Chondrocyte (in vitro differentiated cells): ENCODE results near the gene SLC13A3. TPM values are rescaled to one million over a fixed set of nuclear protein-coding genes. Genes with fewer than 3 reads are reported as not detected.

Experiments used
- DNase-seq: peaks from one replicate; pipeline ENCODE4 v3.0.0; 2021; ENCODE audit warnings: mixed read lengths, low spot score
- H3K27ac Mint-ChIP-seq: one replicate; pipeline ENCODE4 v1.8.0; 2021; ENCODE audit warnings: mild to moderate bottlenecking, moderate library complexity, mixed read lengths; ENCODE audit not compliant: unreplicated experiment
- H3K27me3 Mint-ChIP-seq: 2 replicates; pipeline ENCODE4 v1.8.0; 2021; ENCODE audit warnings: low read depth, mixed read lengths
- H3K36me3 Mint-ChIP-seq: 2 replicates; pipeline ENCODE4 v1.8.0; 2021; ENCODE audit warnings: low read depth, mixed read lengths
- H3K4me1 Mint-ChIP-seq: 2 replicates; pipeline ENCODE4 v1.8.0; 2021; ENCODE audit warnings: low read depth, mild to moderate bottlenecking, mixed read lengths
- H3K4me3 Mint-ChIP-seq: one replicate; pipeline ENCODE4 v1.8.0; 2021; ENCODE audit warnings: mild to moderate bottlenecking, moderate library complexity, mixed read lengths; ENCODE audit not compliant: unreplicated experiment
- H3K9me3 Mint-ChIP-seq: 2 replicates; pipeline ENCODE4 v1.8.0; 2021; ENCODE audit warnings: low read depth, mixed read lengths
- CTCF ChIP-seq: fragments of 200-600 bp; sonication (generic); IDR thresholded peaks from 2 replicates; pipeline ENCODE4 v1.5.0; 2021; ENCODE audit warnings: antibody characterized with exemption, mild to moderate bottlenecking, moderate library complexity
- total RNA-seq: library from RNA; stranded (reverse); gene quantifications from 3 replicates; pipeline ENCODE4 v1.2.1, GENCODE V29; 2021

The SLC13A3 gene
- total RNA-seq, 1 donor from 2014 or later: 2.5 TPM

- Mint-ChIP-seq H3K4me1 (peaks cover 10% of the 10 kb centered on the region), H3K27ac (no peak overlapping the region), H3K36me3 (peaks cover 15% of the 10 kb centered on the region), H3K4me3 (no peak overlapping the region), H3K9me3 (peaks cover 20% of the 10 kb centered on the region), H3K27me3 (no peaks in the 10 kb centered on the region)
- DNase-seq: no peak
- TF ChIP-seq CTCF: no peak
These were observed 20.7 kb upstream of the SLC13A3 start for GRCh38 chr20:46671866-46672542.

- no peak overlapping the region for H3K27ac Mint-ChIP-seq
- H3K36me3 Mint-ChIP-seq: peaks cover 17% of the 10 kb centered on the region
- no peak for TF ChIP-seq CTCF
- H3K9me3 Mint-ChIP-seq: peaks cover 20% of the 10 kb centered on the region
- no peak overlapping the region for H3K4me3 Mint-ChIP-seq
- H3K27me3 Mint-ChIP-seq: no peaks in the 10 kb centered on the region
- H3K4me1 Mint-ChIP-seq: peaks cover 10% of the 10 kb centered on the region
- DNase-seq: no peak
These were observed 19.6 kb upstream of the SLC13A3 start for GRCh38 chr20:46670585-46671584.

GRCh38 chr20:46670228-46670584 lies 18.9 kb upstream of the SLC13A3 start:
- no peaks in the 10 kb centered on the region for H3K27me3 Mint-ChIP-seq
- H3K36me3 Mint-ChIP-seq: peaks cover 19% of the 10 kb centered on the region
- peaks cover 20% of the 10 kb centered on the region for H3K9me3 Mint-ChIP-seq
- no peak overlapping the region for H3K4me3 Mint-ChIP-seq
- peaks cover 10% of the 10 kb centered on the region for H3K4me1 Mint-ChIP-seq
- H3K27ac Mint-ChIP-seq: no peak overlapping the region
- no peak for DNase-seq
- TF ChIP-seq CTCF: no peak

- DNase-seq: no peak
- Mint-ChIP-seq H3K9me3 (peaks cover 20% of the 10 kb centered on the region), H3K27ac (no peak overlapping the region), H3K27me3 (no peaks in the 10 kb centered on the region), H3K4me3 (no peak overlapping the region), H3K4me1 (no peaks in the 10 kb centered on the region), H3K36me3 (peaks cover 19% of the 10 kb centered on the region)
- no peak for TF ChIP-seq CTCF
These were observed 15.7 kb upstream of the SLC13A3 start for GRCh38 chr20:46666818-46667515.

- H3K4me3 Mint-ChIP-seq: no peak overlapping the region
- no peaks in the 10 kb centered on the region for H3K27me3 Mint-ChIP-seq
- no peak for DNase-seq
- H3K36me3 Mint-ChIP-seq: peaks cover 18% of the 10 kb centered on the region
- H3K4me1 Mint-ChIP-seq: no peaks in the 10 kb centered on the region
- H3K27ac Mint-ChIP-seq: no peak overlapping the region
- peaks cover 18% of the 10 kb centered on the region for H3K9me3 Mint-ChIP-seq
- no peak for TF ChIP-seq CTCF
These were observed 15.0 kb upstream of the SLC13A3 start for GRCh38 chr20:46666306-46666705.
